Astrocyte (in vitro differentiated cells and primary cell): ENCODE data around the gene EP400.

Experiments
- EZH2 ChIP-seq: IDR thresholded peaks from 2 replicates; pipeline ENCODE4 v1.6.1; 2012; ENCODE audit warnings: mild to moderate bottlenecking, low read length, inconsistent platforms; ENCODE audit not compliant: insufficient read depth
- TF ChIP-seq, protein P1 (sequence below): IDR thresholded peaks from 2 replicates; pipeline ENCODE4 v1.5.1; 2011; ENCODE audit warnings: low read depth, mild to moderate bottlenecking, inconsistent platforms, low read length, moderate library complexity; ENCODE audit not compliant: insufficient read depth

DNA sequence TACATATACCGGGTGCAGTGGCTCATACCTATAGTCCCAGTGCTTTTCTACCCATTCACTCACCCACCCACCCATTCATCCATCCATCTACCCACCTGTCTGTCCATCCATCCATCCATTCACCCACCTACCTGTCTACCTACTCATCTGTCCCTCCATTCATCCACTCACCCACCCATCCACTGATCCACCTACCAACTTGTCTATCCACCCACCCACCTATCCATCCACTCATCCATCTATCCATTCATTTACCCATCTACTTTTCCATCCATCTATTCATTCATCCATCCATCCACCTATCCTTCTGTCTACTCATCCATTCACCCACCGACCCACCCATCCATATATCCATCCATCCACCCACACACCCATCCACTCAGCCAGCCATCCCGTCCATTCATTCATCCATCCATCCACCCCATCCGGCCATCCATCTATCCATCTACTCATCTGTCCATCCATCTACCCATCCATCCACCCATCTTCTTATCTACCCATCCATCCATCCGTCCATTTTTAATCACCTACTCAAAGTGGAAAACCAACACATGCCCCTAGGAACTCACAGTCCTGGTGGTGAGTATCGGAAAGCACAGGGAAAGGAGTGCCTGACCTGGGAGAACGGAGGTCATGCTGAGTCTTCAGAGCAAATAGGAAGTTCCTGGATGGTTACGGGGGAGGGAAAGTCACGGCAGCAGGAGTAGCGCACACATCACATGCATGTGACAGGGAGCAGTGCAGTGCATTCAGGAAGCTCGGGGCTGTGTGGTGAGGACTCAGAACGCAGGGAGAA, 174.4 kb downstream of the EP400 start:
- TF ChIP-seq, protein P1, sequence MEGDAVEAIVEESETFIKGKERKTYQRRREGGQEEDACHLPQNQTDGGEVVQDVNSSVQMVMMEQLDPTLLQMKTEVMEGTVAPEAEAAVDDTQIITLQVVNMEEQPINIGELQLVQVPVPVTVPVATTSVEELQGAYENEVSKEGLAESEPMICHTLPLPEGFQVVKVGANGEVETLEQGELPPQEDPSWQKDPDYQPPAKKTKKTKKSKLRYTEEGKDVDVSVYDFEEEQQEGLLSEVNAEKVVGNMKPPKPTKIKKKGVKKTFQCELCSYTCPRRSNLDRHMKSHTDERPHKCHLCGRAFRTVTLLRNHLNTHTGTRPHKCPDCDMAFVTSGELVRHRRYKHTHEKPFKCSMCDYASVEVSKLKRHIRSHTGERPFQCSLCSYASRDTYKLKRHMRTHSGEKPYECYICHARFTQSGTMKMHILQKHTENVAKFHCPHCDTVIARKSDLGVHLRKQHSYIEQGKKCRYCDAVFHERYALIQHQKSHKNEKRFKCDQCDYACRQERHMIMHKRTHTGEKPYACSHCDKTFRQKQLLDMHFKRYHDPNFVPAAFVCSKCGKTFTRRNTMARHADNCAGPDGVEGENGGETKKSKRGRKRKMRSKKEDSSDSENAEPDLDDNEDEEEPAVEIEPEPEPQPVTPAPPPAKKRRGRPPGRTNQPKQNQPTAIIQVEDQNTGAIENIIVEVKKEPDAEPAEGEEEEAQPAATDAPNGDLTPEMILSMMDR = no peak
- TF ChIP-seq EZH2 = no peak
